ENCODE results near the gene VANGL1. TPM values are rescaled to one million over a fixed set of nuclear protein-coding genes. Genes with fewer than 3 reads are reported as not detected.

Gene VANGL1
- total and polyA plus RNA-seq, 2 of the 4 experiments (the other 2 are of a cell fraction) = 6.1 to 6.7 TPM

GRCh38 chr1:115744646-115745275, 103.0 kb downstream of the VANGL1 start:
- Histone ChIP-seq H3K27me3 (ENCODE audit: control insufficient read depth, insufficient read depth, low read length) (peaks cover 6% of the 10 kb centered on the region), H3K9me1 (ENCODE audit: insufficient read depth, low read length) (no peaks in the 10 kb centered on the region), H3K23ac (ENCODE audit: low read depth, low read length) (no peak overlapping the region), H3K9me3 (ENCODE audit: control insufficient read depth, insufficient read depth, low read length) (no peaks in the 10 kb centered on the region), H4K91ac (ENCODE audit: insufficient read depth, low read depth, low read length) (no peak overlapping the region), H3K4me1 (ENCODE audit: control insufficient read depth, insufficient read depth, low read length) (no peaks in the 10 kb centered on the region), H4K5ac (ENCODE audit: low read depth, low read length) (no peak overlapping the region), H3K36me3 (ENCODE audit: control insufficient read depth, insufficient read depth, low read length) (no peaks in the 10 kb centered on the region), H3K14ac (replicated peaks; ENCODE audit: low read depth, low read length) (no peak overlapping the region), H2BK15ac (ENCODE audit: low read depth, low read length) (no peak overlapping the region), H2AFZ (replicated peaks; ENCODE audit: low read length, poor library complexity) (no peak overlapping the region), H3K79me1 (ENCODE audit: low read depth in 1 of 2, low read length in 2 of 2) (no peaks in the 10 kb centered on the region), H3K4ac (ENCODE audit: low read depth, low read length) (no peak overlapping the region), H4K20me1 (ENCODE audit: insufficient read depth, low read length) (no peaks in the 10 kb centered on the region), H3K9ac (ENCODE audit: low read depth, low read length) (no peak overlapping the region), H2AK5ac (ENCODE audit: low read depth, low read length) (no peak overlapping the region), H3K18ac (ENCODE audit: low read depth, low read length) (no peak overlapping the region), H3K56ac (ENCODE audit: extremely low read depth, insufficient read depth, low read length) (no peak overlapping the region), H4K8ac (ENCODE audit: low read depth in 2 of 2, low read length in 2 of 2) (no peak overlapping the region), H2BK120ac (ENCODE audit: low read depth, low read length) (no peak overlapping the region), H3K27ac (ENCODE audit: insufficient read depth, low read length) (no peak overlapping the region), H3K4me2 (ENCODE audit: low read depth, low read length) (no peak overlapping the region), H2AK9ac (replicated peaks; ENCODE audit: low read depth, low read length, poor library complexity) (no peak overlapping the region), H2BK20ac (ENCODE audit: low read depth, low read length) (no peak overlapping the region), H3K4me3 (ENCODE audit: insufficient read depth, low read depth, low read length) (no peak overlapping the region), H2BK5ac (ENCODE audit: low read depth, low read length, poor library complexity, severe bottlenecking) (no peak overlapping the region)
- in situ Hi-C loops (cut with MboI; ENCODE audit: low sequenced_read_pairs) (no loop called here), dilution Hi-C loops (cut with HindIII; ENCODE audit: low sequenced_read_pairs, unreplicated experiment) (no loop called here), intact Hi-C loops (cut with micrococcal nuclease) (no loop called here)
- DNase-seq = no peak
- TF ChIP-seq POLR2A (IDR thresholded peaks at IDR 0.05; ENCODE audit: low read depth, low read length) (no peak), CHD1 (IDR thresholded peaks at IDR 0.05; ENCODE audit: low read depth, low read length) (no peak), CTCF (conservative IDR thresholded peaks at IDR 0.05; ENCODE audit: low read depth, low read length) (no peak), BHLHE40 (IDR thresholded peaks at IDR 0.05; ENCODE audit: low read depth, low read length) (no peak), SMC3 (IDR thresholded peaks at IDR 0.05; ENCODE audit: low read depth, low read length) (no peak), NFE2L2 (IDR thresholded peaks at IDR 0.05; ENCODE audit: low read depth, low read length) (no peak), RFX5 (IDR thresholded peaks at IDR 0.05; ENCODE audit: low read depth, low read length) (no peak), USF2 (IDR thresholded peaks at IDR 0.05; ENCODE audit: low read depth, low read length) (no peak)
- WGBS, 2 experiments (ENCODE audit: extremely low coverage in 2 of 2, insufficient read length in 1 of 2) = no CpG with 5 or more reads among the region's 3 CpGs
- BruUV-seq (replicated peaks) = no TSS peak
- no peak for ATAC-seq (ENCODE audit: low read depth)
- ChIA-PET POLR2A (ENCODE audit: unreplicated experiment) (no interaction called here), CTCF (no interaction called here)
